Fibroblast of the aortic adventitia (primary cell): ENCODE results near the gene INTU. TPM values are rescaled to one million over a fixed set of nuclear protein-coding genes. Genes with fewer than 3 reads are reported as not detected.
A peak's percentile ranks its signal among the peaks of the same experiment; 100 is the strongest.

Experiments
- DNase-seq: peaks from one replicate; pipeline ENCODE4 v3.0.0-alpha.2; 2010; ENCODE audit warnings: low read depth
- H3K4me3 ChIP-seq: 2 replicates; pipeline ENCODE4 v1.5.1; 2011; ENCODE audit warnings: low read depth, mild to moderate bottlenecking, control low read depth, low read length, moderate library complexity
- total RNA-seq: library from RNA; depleted of rRNA; stranded (reverse); fragments of >200 nt; gene quantifications from 2 replicates; pipeline ENCODE4 v1.2.3, GENCODE V29; 2012; ENCODE audit warnings: low replicate concordance
- TF ChIP-seq, protein P1 (sequence below): IDR thresholded peaks from 2 replicates; pipeline ENCODE4 v1.5.1; 2011; ENCODE audit warnings: mild to moderate bottlenecking, low read length, control low read depth, inconsistent platforms; ENCODE audit not compliant: insufficient read depth

Gene INTU
- total RNA-seq, 1 donor: 6.0 TPM

- peak; percentile 60 for DNase-seq
- no peak overlapping the region for H3K4me3 ChIP-seq
- TF ChIP-seq, protein P1, sequence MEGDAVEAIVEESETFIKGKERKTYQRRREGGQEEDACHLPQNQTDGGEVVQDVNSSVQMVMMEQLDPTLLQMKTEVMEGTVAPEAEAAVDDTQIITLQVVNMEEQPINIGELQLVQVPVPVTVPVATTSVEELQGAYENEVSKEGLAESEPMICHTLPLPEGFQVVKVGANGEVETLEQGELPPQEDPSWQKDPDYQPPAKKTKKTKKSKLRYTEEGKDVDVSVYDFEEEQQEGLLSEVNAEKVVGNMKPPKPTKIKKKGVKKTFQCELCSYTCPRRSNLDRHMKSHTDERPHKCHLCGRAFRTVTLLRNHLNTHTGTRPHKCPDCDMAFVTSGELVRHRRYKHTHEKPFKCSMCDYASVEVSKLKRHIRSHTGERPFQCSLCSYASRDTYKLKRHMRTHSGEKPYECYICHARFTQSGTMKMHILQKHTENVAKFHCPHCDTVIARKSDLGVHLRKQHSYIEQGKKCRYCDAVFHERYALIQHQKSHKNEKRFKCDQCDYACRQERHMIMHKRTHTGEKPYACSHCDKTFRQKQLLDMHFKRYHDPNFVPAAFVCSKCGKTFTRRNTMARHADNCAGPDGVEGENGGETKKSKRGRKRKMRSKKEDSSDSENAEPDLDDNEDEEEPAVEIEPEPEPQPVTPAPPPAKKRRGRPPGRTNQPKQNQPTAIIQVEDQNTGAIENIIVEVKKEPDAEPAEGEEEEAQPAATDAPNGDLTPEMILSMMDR: no peak
Measured at GRCh38 chr4:127698789-127699200, 66.0 kb downstream of the INTU start.

DNA sequence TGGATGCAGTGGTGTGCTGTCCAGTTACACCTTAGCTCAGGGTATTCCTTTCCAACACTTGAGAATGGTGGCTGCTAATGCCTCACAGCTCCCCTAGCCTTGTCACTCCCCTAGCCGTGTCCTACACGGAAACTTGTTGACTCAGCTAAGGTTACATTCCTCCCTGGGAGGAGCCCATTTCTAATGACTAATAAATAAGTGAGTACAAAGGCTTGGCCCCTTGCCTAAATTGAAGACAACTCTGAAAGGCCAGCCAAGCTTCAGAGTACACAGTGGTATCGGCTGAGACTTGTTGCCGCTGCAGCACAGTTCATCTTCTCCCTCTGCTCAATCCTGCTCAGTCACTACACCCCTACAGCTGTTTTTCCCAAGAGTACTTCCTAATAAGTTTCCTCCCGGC lies 76.2 kb downstream of the INTU start:
- H3K4me3 ChIP-seq: no peak overlapping the region
- DNase-seq: peak; percentile 76
- TF ChIP-seq, protein P1: no peak

GRCh38 chr4:127709456-127709855 lies 76.7 kb downstream of the INTU start:
- H3K4me3 ChIP-seq: no peak overlapping the region
- TF ChIP-seq, protein P1: no peak
- DNase-seq: peak; percentile 12

GRCh38 chr4:127730142-127730913 lies 97.6 kb downstream of the INTU start, which contains the start of gene SLC25A31:
SLC25A31 (plus strand) TSS chr4:127730400; CDS start chr4:127730546, 146 bp downstream.
- DNase-seq: no peak
- H3K4me3 ChIP-seq: no peak within 1 kb of the TSS
- TF ChIP-seq, protein P1: no peak

DNA sequence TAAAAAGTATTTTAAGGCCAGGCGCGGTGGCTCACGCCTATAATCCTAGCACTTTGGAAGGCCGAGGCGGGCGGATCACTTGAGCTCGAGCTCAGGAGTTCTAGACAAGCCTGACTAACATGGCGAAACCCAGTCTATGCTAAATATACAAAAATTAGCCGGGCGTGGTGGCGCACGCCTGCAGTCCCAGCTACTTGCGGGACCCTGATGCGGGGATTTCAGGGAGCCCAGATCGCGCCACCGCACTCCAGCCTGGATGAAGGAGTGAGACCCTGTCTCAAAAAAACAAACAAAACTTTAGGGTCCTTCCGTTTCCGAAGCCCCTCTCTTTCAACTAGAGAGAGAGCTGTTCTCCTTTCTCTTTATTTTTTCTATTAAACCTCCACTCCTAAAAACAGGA lies 98.6 kb downstream of the INTU start:
- no peak overlapping the region for H3K4me3 ChIP-seq
- TF ChIP-seq, protein P1: no peak
- DNase-seq: no peak

DNA sequence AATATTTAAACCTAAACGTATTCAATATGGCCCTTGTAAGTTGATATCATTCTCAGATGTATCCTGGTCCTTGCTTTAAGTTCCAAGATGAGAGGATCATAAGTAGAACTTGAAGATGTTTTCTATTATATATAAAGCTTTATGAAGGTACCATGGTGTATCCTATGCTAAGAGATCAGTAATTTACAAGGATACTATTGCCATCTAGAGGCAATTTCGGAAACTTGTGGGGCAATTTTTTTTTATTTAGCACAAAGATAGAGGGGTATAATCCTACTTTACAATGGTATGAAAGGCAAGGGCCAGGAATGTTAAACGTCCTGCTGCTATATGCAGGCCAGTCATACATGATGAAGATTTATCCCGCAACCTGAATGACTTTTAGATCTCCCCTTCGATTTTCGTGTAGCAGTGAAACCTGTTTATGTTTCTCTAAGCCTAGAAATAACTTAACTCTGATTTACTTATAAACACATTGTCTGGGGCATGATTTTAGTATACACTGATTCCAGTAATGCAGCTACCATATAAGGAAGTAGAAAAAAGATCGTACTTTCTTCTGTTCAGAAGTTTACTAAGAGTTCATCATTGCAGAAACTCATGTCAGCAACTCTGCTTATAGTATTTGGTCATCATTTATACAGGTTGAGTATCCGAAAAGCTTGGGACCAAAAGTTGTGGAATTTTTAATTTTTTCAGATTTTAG lies 100.0 kb downstream of the INTU start:
- no peak overlapping the region for H3K4me3 ChIP-seq
- TF ChIP-seq, protein P1: peak; percentile 66
- DNase-seq: peak; percentile 72
